B cell (primary cell): ENCODE measurements around the gene OLFML1. TPM values are rescaled to one million over a fixed set of nuclear protein-coding genes. Genes with fewer than 3 reads are reported as not detected.

Experiments used
- ATAC-seq: fragments of 200-7000 bp; cut with Tn5 transposase; one replicate; pipeline ENCODE4 v1.10.0; 2021; ENCODE audit warnings: low read depth, mild to moderate bottlenecking, moderate number of reproducible peaks, moderate library complexity
- CTCF ChIA-PET: fragments of 350-600 bp; sonication (Branson Sonifier 250); formaldehyde crosslinking; loops from one replicate; lab custom pipeline; 2021; ENCODE audit warnings: antibody characterized with exemption, inconsistent platforms; lab: Charles Lee
- POLR2A ChIA-PET: fragments of 350-600 bp; sonication (Branson Sonifier 250); formaldehyde crosslinking; loops from one replicate; lab custom pipeline; 2021; ENCODE audit warnings: antibody characterized with exemption; lab: Charles Lee
- DNase-seq: peaks from one replicate; pipeline ENCODE4 v3.0.0; 2013
- H2AFZ ChIP-seq: 2 replicates; pipeline ENCODE4 v1.6.1; 2012; ENCODE audit warnings: mild to moderate bottlenecking, low read depth, low read length; ENCODE audit not compliant: insufficient read depth, poor library complexity, severe bottlenecking
- H3K27ac ChIP-seq, 2 donors: 1 replicate in 1 of 2; 2 replicates in 1 of 2; pipeline ENCODE4 v1.5.1; 2012 to 2013; ENCODE audit warnings: low read length in 2 of 2, mild to moderate bottlenecking in 2 of 2, moderate library complexity in 1 of 2
- H3K27me3 ChIP-seq, 4 experiments: fragments of 200-600 bp in 1 of 4; sonication (generic) in 1 of 4; replicated peaks in 1 of 4; 1 replicate in 2 of 4; 2 replicates in 2 of 4; pipeline versions ENCODE4 v1.6.1 to v1.7.0; 2013 to 2016; ENCODE audit warnings: low read length in 3 of 4, mild to moderate bottlenecking in 2 of 4, mixed read lengths in 1 of 4, moderate library complexity in 1 of 4; ENCODE audit not compliant: insufficient read depth in 4 of 4, control insufficient read depth in 3 of 4; ENCODE audit errors: control extremely low read depth in 1 of 4
- H3K36me3 ChIP-seq, 2 experiments: replicated peaks in 1 of 2; 1 replicate in 1 of 2; 2 replicates in 1 of 2; pipeline versions ENCODE4 v1.6.1 to v1.7.1; 2013; ENCODE audit warnings: low read length in 1 of 2; ENCODE audit not compliant: insufficient read depth in 2 of 2, control insufficient read depth in 1 of 2; ENCODE audit errors: control extremely low read depth in 1 of 2, extremely low read depth in 1 of 2
- H3K4me1 ChIP-seq, 2 donors: fragments of 200-600 bp in 1 of 2; sonication (generic) in 1 of 2; 1 replicate in 1 of 2; 2 replicates in 1 of 2; pipeline versions ENCODE4 v1.5.1 to v1.6.1; 2013 to 2017; ENCODE audit warnings: low read length in 2 of 2; ENCODE audit not compliant: control insufficient read depth in 2 of 2, insufficient read depth in 2 of 2
- H3K4me2 ChIP-seq: replicated peaks from 2 replicates; pipeline ENCODE3; 2012; ENCODE audit warnings: mild to moderate bottlenecking, low read depth, low read length; ENCODE audit not compliant: poor library complexity, severe bottlenecking
- H3K4me3 ChIP-seq, 5 experiments: fragments of 200-600 bp in 1 of 5; sonication (generic) in 1 of 5; 1 replicate in 3 of 5; 2 replicates in 2 of 5; pipeline versions ENCODE4 v1.5.1 to v1.7.0; 2011 to 2016; ENCODE audit warnings: low read length in 4 of 5, mild to moderate bottlenecking in 4 of 5, low read depth in 2 of 5, control low read depth in 1 of 5, moderate library complexity in 1 of 5; ENCODE audit not compliant: insufficient read depth in 1 of 5; ENCODE audit errors: control extremely low read depth in 1 of 5, extremely low read depth in 1 of 5
- H3K79me2 ChIP-seq: fragments of 200-600 bp; sonication (generic); one replicate; pipeline ENCODE4 v1.6.0; 2016; ENCODE audit warnings: low read length; ENCODE audit not compliant: control insufficient read depth, insufficient read depth
- H3K9ac ChIP-seq: fragments of 200-600 bp; sonication (generic); 2 replicates; pipeline ENCODE4 v1.6.1; 2017; ENCODE audit warnings: mild to moderate bottlenecking, low read length, moderate library complexity
- H3K9me3 ChIP-seq, 3 donors: one replicate each; pipeline versions ENCODE4 v1.6.1 to v1.7.1; 2013; ENCODE audit warnings: low read length in 2 of 3; ENCODE audit not compliant: control insufficient read depth in 2 of 3, insufficient read depth in 1 of 3; ENCODE audit errors: control extremely low read depth in 1 of 3
- H4K20me1 ChIP-seq: 2 replicates; pipeline ENCODE4 v1.6.0; 2012; ENCODE audit warnings: mild to moderate bottlenecking, low read length; ENCODE audit not compliant: insufficient read depth, control insufficient read depth, poor library complexity, severe bottlenecking
- H3K27ac Mint-ChIP-seq: one replicate; pipeline ENCODE4 v1.8.0; 2021; ENCODE audit warnings: mixed read lengths
- H3K27me3 Mint-ChIP-seq: one replicate; pipeline ENCODE4 v1.8.0; 2021; ENCODE audit warnings: mixed read lengths
- H3K4me1 Mint-ChIP-seq: one replicate; pipeline ENCODE4 v1.8.0; 2021; ENCODE audit warnings: mixed read lengths
- H3K4me3 Mint-ChIP-seq: one replicate; pipeline ENCODE4 v1.8.0; 2021; ENCODE audit warnings: mixed read lengths
- H3K9me3 Mint-ChIP-seq: one replicate; pipeline ENCODE4 v1.8.0; 2022; ENCODE audit warnings: mixed read lengths; ENCODE audit not compliant: insufficient read depth
- EZH2 ChIP-seq: IDR thresholded peaks from 2 replicates; pipeline ENCODE4 v1.6.1; 2012; ENCODE audit warnings: borderline replicate concordance, low read depth, mild to moderate bottlenecking, moderate library complexity, low read length; ENCODE audit not compliant: insufficient read depth, poor library complexity, severe bottlenecking
- WGBS: methylation state at CpG from one replicate; pipeline ENCODE4 v1.1.5; 2013; ENCODE audit warnings: missing lambda C conversion rate; ENCODE audit not compliant: insufficient coverage; 5-methylcytosine and 5-hydroxymethylcytosine counted together
- intact Hi-C: fragments of 100-400 bp; cut with micrococcal nuclease; formaldehyde crosslinking; loops from one replicate; pipeline ENCODE4 v1.10.0; 2022
- polyA plus RNA-seq: library from polyadenylated mRNA; depleted of rRNA; stranded (reverse); fragments of >200 nt; gene quantifications from 2 replicates; pipeline ENCODE4 v1.2.3, GENCODE V29; 2012
- total RNA-seq, 2 donors: library from RNA; stranded (reverse); fragments of 120-200 nt in 1 of 2; gene quantifications; 1 replicate in 1 of 2; 2 replicates in 1 of 2; pipeline versions ENCODE4 v1.2.3 to v1.2.4, GENCODE V29; 2013 to 2022
- TF ChIP-seq, protein P1 (sequence below): fragments of 200-600 bp; IDR thresholded peaks from one replicate; pipeline ENCODE4 v1.8.0; 2022; ENCODE audit warnings: antibody characterized with exemption, mild to moderate bottlenecking

Gene OLFML1
- total and polyA plus RNA-seq, 2 donors (not counting 1 experiment from before 2014, with no cell fraction given): not detected

DNA sequence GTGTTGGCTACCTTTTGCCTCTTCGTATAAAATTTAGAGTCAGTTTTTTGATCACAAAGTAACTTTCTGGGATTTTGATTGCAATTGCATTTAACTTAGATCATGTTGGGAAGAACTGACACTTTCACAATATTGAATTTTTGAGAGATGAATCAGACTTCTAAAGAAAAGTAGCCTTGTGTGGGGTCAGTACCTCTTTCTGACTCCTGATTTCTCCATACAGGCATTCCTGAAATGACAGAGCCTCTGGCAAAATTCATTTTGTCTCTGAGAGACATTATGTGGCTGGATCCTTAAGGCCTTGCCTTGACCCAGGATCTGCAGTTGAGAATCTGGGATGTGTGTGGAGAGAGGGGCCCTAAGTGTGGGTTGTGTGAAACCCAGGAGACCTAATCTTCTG, 66.3 kb downstream of the OLFML1 start:
- Histone ChIP-seq H3K79me2 (peaks cover 47% of the 10 kb centered on the region), H4K20me1 (peaks cover 18% of the 10 kb centered on the region), H3K4me3 (no peak overlapping the region), H3K27ac (no peak overlapping the region), H3K9ac (no peak overlapping the region), H3K36me3 (peaks cover 0 to 14% of the 10 kb centered on the region in 2 experiments), H2AFZ (no peak overlapping the region), H3K9me3 (no peaks in the 10 kb centered on the region), H3K27me3 (no peaks in the 10 kb centered on the region), H3K4me1 (no peaks in the 10 kb centered on the region), H3K4me2 (no peak overlapping the region)
- Mint-ChIP-seq H3K4me1 (peaks cover 19% of the 10 kb centered on the region), H3K27ac (no peak overlapping the region), H3K27me3 (no peaks in the 10 kb centered on the region), H3K4me3 (no peak overlapping the region), H3K9me3 (no peaks in the 10 kb centered on the region)
- DNase-seq (no peak), ATAC-seq (no peak)
- TF ChIP-seq, protein P1, sequence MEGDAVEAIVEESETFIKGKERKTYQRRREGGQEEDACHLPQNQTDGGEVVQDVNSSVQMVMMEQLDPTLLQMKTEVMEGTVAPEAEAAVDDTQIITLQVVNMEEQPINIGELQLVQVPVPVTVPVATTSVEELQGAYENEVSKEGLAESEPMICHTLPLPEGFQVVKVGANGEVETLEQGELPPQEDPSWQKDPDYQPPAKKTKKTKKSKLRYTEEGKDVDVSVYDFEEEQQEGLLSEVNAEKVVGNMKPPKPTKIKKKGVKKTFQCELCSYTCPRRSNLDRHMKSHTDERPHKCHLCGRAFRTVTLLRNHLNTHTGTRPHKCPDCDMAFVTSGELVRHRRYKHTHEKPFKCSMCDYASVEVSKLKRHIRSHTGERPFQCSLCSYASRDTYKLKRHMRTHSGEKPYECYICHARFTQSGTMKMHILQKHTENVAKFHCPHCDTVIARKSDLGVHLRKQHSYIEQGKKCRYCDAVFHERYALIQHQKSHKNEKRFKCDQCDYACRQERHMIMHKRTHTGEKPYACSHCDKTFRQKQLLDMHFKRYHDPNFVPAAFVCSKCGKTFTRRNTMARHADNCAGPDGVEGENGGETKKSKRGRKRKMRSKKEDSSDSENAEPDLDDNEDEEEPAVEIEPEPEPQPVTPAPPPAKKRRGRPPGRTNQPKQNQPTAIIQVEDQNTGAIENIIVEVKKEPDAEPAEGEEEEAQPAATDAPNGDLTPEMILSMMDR: no peak
- no peak for TF ChIP-seq EZH2
- intact Hi-C loops: no loop called here
- POLR2A ChIA-PET: no interaction called here
- CTCF ChIA-PET: no interaction called here
- no CpG with 5 or more reads among the region's 1 CpG for WGBS

DNA sequence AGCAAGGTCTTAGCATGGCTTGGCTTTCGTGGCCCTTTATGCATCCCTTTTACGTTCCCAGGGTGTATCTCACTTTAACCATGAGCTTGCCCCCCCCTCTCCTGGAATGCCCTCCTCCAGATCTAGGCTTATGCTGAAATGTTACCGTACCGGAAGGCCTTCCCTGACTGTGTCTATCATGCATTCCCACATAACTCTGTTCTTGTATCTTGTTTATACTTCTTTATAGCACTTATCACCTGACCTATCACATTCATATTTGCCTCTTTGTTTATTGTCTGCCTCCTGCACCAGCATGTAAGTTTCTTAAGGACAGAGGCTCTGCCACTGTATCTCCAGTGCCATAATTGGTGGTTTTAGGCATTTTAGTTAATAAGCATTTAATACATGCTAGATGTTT, 67.4 kb downstream of the OLFML1 start:
- CTCF ChIA-PET: interaction anchor here (1.0 to 1.1 kb wide), 2 partner anchors 19 to 40 kb away, joined by 3 read pairs; no protein-coding TSS in a partner anchor
- H4K20me1 ChIP-seq: peaks cover 18% of the 10 kb centered on the region
- peaks cover 0 to 14% of the 10 kb centered on the region in 2 experiments for H3K36me3 ChIP-seq

More for the DNA sequence above, 67.4 kb downstream of the OLFML1 start:
- Histone ChIP-seq H3K4me3 (no peak overlapping the region), H3K27ac (no peak overlapping the region), H3K4me2 (no peak overlapping the region), H3K4me1 (no peaks in the 10 kb centered on the region), H3K79me2 (peaks cover 40% of the 10 kb centered on the region), H3K9me3 (no peaks in the 10 kb centered on the region), H3K27me3 (no peaks in the 10 kb centered on the region), H3K9ac (no peak overlapping the region), H2AFZ (no peak overlapping the region)
- TF ChIP-seq, protein P1: no peak
- no peak for TF ChIP-seq EZH2
- no peaks in the 10 kb centered on the region for H3K27me3 Mint-ChIP-seq
- peaks cover 15% of the 10 kb centered on the region for H3K4me1 Mint-ChIP-seq
- no peak overlapping the region for H3K27ac Mint-ChIP-seq
- DNase-seq: no peak
- no peak for ATAC-seq
- H3K9me3 Mint-ChIP-seq: no peaks in the 10 kb centered on the region
- WGBS: 97% methylated on average over 4 of the region's 4 CpGs
- intact Hi-C loops: no loop called here
- POLR2A ChIA-PET: no interaction called here
- no peak overlapping the region for H3K4me3 Mint-ChIP-seq
